ENCODE results near the gene GGPS1.

The GGPS1 gene

GRCh38 chr1:235315735-235316134, 12.6 kb upstream of the GGPS1 start:
- H3K4me3 ChIP-seq (replicated peaks in 1 of 2; ENCODE audit: low read depth in 2 of 2, low read length in 2 of 2): no peak overlapping the region
- TF ChIP-seq, protein P1, sequence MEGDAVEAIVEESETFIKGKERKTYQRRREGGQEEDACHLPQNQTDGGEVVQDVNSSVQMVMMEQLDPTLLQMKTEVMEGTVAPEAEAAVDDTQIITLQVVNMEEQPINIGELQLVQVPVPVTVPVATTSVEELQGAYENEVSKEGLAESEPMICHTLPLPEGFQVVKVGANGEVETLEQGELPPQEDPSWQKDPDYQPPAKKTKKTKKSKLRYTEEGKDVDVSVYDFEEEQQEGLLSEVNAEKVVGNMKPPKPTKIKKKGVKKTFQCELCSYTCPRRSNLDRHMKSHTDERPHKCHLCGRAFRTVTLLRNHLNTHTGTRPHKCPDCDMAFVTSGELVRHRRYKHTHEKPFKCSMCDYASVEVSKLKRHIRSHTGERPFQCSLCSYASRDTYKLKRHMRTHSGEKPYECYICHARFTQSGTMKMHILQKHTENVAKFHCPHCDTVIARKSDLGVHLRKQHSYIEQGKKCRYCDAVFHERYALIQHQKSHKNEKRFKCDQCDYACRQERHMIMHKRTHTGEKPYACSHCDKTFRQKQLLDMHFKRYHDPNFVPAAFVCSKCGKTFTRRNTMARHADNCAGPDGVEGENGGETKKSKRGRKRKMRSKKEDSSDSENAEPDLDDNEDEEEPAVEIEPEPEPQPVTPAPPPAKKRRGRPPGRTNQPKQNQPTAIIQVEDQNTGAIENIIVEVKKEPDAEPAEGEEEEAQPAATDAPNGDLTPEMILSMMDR (IDR thresholded peaks at IDR 0.05; ENCODE audit: low read depth, low read length): no peak
- no peak for DNase-seq (ENCODE audit: low read depth in 2 of 2)

GRCh38 chr1:235317168-235317567, 11.2 kb upstream of the GGPS1 start:
- peak in 1 of 2 donors; percentile 14 for DNase-seq (ENCODE audit: low read depth in 2 of 2)
- no peak overlapping the region for H3K4me3 ChIP-seq (replicated peaks in 1 of 2; ENCODE audit: low read depth in 2 of 2, low read length in 2 of 2)
- TF ChIP-seq, protein P1 (IDR thresholded peaks at IDR 0.05; ENCODE audit: low read depth, low read length): no peak

DNA sequence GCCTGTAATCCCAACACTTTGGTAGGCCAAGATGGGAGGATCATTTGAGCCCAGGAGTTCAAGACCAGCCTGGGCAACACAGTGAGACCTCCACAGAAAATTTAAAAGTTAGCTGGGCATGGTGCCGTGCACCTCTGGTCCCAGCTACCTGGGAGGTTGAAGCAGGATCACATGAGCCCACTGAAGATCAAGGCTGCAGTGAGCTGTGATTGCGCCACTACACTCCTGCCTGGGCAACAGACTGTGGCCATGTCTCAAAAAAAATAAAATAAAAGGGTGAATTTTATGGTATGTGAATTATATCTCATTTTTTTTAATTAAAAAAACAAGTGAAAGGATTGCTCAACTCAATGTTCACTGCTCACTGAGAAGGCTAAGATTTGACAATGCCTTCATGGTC, 9.1 kb upstream of the GGPS1 start:
- H3K4me3 ChIP-seq (replicated peaks in 1 of 2; ENCODE audit: low read depth in 2 of 2, low read length in 2 of 2): no peak overlapping the region
- no peak for DNase-seq (ENCODE audit: low read depth in 2 of 2)
- TF ChIP-seq, protein P1 (IDR thresholded peaks at IDR 0.05; ENCODE audit: low read depth, low read length): no peak

DNA sequence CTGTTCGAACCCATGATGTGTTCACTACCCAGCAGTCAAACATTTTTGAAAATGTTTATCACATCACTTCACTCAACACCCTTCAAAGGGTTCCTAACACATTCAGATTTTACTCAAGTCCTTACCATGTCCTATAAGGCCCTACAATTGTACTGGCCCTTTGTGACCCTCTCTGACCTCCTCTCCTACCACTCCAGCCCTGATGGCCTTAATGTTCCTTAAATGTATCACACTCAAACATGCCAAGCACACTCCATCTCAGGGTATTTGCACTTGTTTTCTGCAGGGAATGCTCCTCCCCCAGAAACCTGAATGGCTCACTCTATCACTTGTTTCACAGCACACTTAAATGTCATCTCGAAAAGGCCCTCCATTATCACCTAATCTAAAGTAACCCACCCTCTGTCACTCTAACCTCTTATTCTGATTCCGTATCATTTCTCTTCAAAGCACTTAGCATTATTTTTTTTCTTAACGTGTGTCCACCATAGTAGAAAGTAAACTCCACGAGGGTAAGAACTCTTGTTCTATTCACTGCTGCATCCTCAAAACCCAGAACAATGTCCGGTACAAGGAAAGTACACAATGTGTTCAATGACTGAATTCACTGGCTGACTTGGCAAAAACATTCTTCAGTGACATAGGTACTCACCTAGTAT, 7.7 kb upstream of the GGPS1 start:
- DNase-seq (ENCODE audit: low read depth in 2 of 2): no peak
- H3K4me3 ChIP-seq (replicated peaks in 1 of 2; ENCODE audit: low read depth in 2 of 2, low read length in 2 of 2): no peak overlapping the region
- TF ChIP-seq, protein P1 (IDR thresholded peaks at IDR 0.05; ENCODE audit: low read depth, low read length): no peak

DNA sequence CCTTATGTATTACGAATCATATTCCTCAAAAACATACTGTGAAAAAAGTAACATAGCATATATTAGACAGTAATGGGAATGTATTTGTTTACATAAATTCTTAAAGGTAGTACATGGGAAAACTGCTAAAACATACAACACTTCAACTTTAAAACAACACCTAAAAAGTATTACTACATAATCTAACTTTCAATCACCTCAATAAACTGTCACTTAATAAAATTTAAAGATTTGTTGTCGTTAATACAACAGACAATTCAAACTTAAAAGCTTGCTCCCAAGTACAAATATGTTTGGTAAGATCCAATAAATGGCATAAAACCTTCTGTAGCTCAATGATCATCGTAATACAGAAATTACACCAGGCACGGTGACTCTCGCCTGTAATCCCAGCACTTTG, 4.1 kb upstream of the GGPS1 start:
- H3K4me3 ChIP-seq (replicated peaks in 1 of 2; ENCODE audit: low read depth in 2 of 2, low read length in 2 of 2): no peak overlapping the region
- DNase-seq (ENCODE audit: low read depth in 2 of 2): no peak
- TF ChIP-seq, protein P1 (IDR thresholded peaks at IDR 0.05; ENCODE audit: low read depth, low read length): no peak

DNA sequence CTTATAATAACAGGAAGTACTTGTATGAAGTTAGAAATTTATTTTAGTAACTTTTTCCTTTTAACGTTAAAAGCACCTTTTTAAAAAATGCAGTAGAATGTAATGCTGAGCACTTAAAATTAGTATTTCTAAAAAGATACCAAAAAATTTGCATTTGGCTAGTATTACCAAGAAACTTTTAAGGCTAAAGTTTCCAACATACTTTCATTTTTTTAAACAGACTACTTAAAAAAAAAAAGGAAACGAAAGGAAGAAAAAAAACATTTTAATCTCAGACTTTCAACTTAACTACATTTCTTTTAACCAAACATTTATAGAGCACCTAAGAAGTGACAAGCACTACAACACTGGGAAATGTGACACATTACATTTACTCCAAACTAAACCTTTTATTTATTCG, 3.2 kb upstream of the GGPS1 start:
- peak overlapping the region in 1 of 2 donors; percentile 2 for H3K4me3 ChIP-seq (replicated peaks in 1 of 2; ENCODE audit: low read depth in 2 of 2, low read length in 2 of 2)
- TF ChIP-seq, protein P1 (IDR thresholded peaks at IDR 0.05; ENCODE audit: low read depth, low read length): no peak
- no peak for DNase-seq (ENCODE audit: low read depth in 2 of 2)

GRCh38 chr1:235325854-235326253, 2.5 kb upstream of the GGPS1 start:
- DNase-seq (ENCODE audit: low read depth in 2 of 2): no peak
- TF ChIP-seq, protein P1 (IDR thresholded peaks at IDR 0.05; ENCODE audit: low read depth, low read length): no peak
- peak overlapping the region; percentile 85 to 95 for H3K4me3 ChIP-seq (replicated peaks in 1 of 2; ENCODE audit: low read depth in 2 of 2, low read length in 2 of 2)

Data from cardiac fibroblast (primary cell).